GM18511 (cell line): Measurements from ENCODE around the gene IL18R1.
A peak's percentile ranks its signal among the peaks of the same experiment; 100 is the strongest.
"Not testable (repeated sequence)": the region's sequence is repeated elsewhere in the genome, so short reads cannot be mapped to it uniquely, and the experiment has no call there.

Experiments used
- ATAC-seq: cut with Tn5 transposase; IDR thresholded peaks from one replicate; pipeline ENCODE4 v1.9.1; 2021; ENCODE audit warnings: mild to moderate bottlenecking, moderate library complexity; ENCODE audit not compliant: unreplicated experiment

The IL18R1 gene, protein sequence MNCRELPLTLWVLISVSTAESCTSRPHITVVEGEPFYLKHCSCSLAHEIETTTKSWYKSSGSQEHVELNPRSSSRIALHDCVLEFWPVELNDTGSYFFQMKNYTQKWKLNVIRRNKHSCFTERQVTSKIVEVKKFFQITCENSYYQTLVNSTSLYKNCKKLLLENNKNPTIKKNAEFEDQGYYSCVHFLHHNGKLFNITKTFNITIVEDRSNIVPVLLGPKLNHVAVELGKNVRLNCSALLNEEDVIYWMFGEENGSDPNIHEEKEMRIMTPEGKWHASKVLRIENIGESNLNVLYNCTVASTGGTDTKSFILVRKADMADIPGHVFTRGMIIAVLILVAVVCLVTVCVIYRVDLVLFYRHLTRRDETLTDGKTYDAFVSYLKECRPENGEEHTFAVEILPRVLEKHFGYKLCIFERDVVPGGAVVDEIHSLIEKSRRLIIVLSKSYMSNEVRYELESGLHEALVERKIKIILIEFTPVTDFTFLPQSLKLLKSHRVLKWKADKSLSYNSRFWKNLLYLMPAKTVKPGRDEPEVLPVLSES

DNA sequence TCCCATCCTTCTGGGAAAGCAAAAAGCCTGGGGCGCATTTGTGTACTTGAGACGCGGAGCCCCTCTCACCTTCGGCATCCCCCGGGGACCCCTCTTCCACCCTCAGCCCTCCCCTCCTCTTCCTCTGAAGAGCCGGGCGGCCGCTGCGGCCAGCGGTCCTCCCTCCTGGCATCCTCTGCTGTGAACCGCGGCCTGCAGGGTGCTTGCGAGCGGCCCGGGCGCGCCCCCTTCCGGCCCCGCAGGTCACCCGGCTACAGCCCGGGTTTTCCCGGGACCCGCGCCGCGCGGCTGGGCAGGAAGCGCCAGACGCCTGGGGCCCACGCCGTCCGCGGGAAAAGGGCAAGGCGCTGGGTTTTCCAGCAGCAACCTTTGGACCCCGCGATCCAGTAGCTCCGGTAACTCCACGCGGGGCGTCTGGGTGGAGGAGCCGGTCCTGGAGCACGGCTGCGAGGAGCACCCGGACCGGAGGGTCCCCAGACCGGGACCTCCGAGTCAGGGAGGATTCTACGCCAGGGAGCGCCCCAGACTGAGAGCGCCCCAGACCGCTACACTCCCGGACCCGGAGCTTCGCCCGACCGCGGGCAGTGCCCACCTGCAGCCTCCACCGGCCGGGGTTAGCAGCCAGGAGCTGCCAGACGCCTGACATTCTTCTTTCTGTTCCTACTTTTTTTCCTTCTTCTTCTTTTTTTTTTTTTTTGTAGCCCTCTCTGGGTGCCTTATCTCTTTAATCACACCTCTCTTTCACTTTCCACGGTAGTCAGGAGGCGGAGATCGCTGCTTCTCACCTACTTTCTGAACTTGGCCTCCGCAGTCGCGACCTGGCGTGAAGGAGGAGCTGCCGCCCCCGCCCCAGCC lies at the start of gene IL18R1:
IL18R1 (plus strand) TSS at position 271 of the 855 bp plus-strand sequence. CDS start 6,865 bp downstream, outside the sequence.
- peak; percentile 95 for ATAC-seq

DNA sequence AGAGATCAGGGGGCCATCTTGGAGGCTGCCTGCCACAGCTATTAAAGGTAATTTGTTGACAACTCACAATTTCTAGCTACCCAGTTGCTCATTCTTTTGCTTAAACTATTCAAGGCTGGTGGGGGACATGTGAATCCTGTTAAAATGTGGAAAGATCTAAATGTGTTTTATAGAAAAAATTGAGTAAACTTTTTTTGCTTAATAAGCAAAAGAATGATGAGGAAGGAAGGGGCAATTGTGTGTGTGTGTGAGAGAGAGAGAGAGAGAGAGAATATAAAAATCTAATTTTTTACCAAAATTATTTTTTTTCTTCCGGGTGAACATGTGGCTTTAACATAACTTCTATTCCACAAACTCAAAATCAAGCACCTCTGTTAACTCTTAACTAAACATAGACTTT lies 49.5 kb upstream of the IL18R1 start:
- ATAC-seq = no peak

DNA sequence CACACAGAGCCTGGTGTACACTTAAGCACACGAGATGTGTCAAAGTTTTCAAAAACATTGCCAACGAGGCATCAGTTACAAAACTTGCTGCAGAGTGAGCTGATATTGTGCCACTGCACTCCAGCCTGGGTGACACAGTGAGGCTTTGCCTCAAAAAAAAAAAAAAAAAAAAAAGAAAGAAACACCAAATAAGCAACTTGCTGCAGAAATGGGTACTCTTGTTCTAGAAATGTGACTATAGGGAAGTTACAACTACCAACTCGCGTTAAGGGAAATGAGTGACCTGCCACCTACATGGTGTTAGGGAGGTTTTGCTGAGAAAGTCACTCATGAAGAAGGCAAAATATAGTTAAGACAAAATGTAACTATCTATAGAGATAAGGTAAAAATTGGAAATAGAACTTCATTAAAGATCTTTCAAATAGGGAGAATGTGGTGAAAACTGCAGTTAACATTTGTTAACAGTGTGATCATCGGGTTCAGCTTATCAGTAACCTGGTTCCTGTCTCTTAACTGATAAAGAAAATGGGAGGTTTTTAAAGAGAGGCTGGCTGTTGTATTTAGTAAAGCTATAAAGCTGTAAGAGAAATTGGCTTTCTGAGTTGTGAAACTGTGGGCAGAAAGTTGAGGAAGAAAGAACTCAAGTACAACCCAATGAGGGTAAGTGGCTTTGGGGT lies 44.5 kb upstream of the IL18R1 start, which contains the start of gene IL1RL1:
IL1RL1 (plus strand) TSS at position 600 of the 677 bp plus-strand sequence. CDS start 26,702 bp downstream, outside the sequence.
- ATAC-seq = no peak

DNA sequence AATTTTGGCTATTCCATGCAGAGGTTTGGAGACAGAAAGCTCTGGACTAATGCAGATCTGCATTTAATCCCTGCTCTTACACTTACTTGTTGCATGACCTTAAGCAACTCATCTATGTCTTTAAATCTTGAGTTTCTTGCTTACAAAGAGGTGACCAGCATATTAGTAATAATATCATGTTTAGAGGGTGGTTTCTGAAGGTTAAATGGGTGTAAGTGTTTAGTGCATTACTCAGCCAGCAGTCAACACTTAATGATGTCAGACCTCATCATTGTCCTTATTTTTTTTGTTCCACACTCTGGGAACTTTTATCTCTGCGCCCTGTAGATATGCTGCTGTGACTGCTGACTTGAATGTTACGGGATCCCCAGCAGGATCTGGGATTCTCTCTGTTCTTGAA lies 42.6 kb upstream of the IL18R1 start:
- no peak for ATAC-seq

DNA sequence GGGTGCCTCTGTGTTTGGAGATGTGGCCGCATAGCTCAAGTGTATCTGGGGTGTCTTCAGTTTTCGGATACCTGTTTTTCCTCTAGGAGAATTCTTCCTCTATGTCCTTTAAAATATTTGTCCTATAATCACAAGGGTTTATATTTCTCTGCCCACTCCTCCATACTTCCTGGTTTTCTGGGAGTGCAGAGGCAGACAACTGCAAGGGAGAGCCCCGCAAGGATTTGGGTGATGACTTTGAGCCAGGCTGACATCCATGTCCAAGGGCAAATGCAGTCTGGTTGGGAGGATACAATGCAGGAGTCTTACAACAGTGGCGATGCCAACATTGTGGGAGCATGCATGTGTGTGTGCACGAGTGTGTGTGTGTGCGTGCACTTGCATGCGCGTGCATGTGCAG lies 42.1 kb upstream of the IL18R1 start:
- no peak for ATAC-seq

DNA sequence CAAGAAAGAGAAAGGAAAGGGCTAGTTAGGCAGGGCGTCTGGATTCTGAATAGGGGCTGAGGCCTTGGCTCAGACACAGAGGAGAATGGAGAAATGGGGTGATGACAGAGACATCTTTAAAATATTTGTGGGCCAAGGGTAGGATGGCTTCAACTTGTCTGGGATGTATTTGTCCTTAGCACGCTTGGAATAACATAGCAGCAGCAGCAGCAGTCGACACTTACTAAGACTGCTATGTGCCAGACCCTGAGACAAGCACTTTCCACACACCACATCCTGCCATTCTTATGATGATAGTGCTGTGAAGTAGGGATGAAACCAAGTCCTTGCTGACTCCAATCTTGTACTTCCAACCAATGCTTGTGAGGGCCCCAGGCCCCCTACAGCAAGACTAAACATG lies 41.6 kb upstream of the IL18R1 start:
- ATAC-seq = no peak

DNA sequence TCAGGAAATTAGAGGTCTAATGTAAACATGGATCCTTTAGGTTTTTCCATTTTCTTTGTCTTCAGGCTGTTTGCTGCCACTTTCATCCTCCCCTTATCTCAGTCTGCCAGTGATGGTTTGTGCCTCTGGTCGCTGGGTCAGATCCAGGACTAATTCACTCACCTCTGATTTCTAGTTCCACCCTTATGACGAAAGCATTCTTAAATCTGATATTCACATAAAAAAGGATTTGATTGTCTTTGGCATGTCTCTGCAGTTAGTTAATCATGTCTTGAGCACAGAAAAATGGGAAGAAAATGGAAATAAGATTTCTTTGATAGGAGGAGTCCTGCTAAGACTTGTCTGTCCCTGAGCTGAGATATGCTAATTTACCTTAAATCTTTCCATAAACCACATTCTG lies 39.7 kb upstream of the IL18R1 start:
- no peak for ATAC-seq

DNA sequence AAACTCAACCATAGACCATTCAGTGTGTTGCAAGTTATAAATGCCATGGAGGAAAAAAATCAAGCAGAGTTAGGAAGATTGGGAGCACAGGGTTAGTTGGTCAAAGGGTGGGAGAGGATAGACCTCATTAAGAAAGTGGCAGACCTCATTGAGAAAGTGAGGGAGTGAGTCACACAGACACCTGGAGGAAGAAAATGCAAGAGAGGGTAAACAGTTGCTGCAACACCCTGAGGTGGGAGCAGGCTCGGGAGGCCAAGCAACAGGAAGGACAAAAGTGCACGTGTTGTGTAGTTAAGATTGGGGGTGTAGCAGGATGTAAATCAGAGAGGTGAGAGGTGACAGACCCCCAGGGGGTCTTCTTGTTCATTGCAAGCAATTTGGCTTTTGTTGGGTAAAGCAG lies 37.9 kb upstream of the IL18R1 start:
- ATAC-seq = no peak

DNA sequence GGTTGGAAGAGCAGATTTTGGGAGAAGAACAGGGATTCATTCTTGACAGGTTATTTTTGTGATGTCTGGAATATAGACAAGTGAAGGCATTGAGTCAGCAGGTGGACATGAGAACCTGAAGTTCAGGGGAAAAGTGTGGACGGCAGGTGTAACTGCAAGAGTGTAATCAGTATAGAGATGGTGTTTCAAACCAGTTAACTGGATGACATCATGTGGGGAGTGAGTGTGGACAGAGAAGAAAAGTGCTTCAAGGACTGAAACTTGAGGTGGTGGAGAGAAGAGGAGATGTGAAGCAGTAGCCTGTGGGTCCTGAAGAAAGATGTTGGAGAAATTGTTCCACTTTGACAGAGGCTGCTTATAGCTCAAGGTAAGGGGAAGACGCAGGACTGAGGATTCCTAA lies 37.2 kb upstream of the IL18R1 start:
- no peak for ATAC-seq

DNA sequence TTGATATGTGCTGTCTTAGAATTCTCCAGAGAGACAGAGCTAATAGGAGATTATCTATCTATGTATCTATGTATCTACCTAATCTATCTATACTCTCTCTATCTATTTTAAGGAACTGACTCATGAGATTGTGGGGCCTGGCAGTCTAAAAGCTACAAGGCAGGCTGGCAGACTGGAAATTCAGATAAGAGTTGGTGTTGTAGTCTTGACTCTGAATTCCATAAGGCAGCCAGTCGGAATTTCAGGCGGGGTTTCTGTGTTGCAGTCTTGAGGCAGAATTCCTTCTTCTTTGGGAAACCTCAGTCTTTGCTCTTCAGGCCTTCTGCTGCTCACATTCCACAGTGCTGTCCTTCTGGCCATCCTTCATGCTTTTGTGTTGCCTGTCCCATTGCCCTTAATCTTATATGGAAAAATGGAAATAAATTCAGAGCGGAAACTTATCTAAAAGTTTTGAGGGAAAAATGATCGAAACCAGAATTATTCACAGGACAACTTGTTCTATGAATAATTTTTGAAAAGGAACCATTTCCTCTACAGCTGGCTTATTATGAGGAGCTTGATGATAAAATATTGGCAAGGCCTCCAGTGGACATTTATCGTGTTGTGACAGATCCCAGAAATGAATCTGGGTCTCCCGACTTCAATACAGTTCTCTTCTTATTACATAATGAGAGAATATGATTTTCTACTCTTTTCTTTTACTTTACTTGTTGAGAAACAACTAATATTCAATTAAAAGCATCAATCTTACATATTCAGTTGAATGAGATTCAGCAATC lies 33.5 kb upstream of the IL18R1 start:
- ATAC-seq = no peak

DNA sequence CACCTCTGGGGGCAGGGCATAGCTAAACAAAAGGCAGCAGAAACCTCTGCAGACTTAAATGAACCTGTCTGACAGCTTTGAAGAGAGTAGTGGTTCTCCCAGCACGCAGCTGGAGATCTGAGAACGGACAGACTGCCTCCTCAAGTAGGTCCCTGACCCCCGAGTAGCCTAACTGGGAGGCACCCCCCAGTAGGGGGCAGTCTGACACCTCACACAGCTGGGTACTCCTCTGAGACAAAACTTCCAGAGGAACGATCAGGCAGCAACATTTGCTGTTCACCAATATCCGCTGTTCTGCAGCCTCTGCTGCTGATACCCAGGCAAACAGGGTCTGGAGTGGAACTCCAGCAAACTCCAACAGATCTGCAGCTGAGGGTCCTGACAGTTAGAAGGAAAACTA lies 30.7 kb upstream of the IL18R1 start:
- ATAC-seq = not testable (repeated sequence)

DNA sequence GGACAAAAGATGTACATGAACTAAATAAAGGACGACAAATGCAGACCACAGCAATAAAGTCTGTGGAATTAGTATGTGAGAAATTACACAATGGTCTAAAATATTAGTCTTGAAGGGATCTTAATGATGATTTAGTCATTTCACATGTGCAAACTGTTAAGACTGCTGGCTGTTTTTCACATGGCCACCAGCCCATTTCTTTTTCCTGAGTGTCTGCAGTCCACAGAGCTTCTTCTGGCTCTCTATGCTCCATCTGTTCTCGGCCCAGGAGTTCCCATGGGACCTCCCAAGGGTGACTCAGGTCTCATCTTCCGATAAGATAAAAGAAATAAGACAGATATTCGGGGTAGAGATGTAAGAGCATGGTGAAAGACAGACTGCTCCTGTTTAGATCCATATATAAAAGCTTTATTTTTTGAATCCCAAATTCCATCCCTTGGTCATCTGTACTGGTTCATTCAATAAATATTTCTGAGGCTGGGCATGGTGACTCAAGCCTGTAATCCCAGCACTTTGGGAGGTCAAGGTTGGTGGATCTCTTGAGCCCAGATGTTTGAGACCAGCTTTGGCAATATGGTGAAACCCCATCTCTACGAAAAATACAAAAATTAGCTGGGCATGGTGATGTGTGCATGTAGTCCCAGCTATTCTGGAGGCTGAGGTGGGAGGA lies 24.1 kb upstream of the IL18R1 start:
- no peak for ATAC-seq

DNA sequence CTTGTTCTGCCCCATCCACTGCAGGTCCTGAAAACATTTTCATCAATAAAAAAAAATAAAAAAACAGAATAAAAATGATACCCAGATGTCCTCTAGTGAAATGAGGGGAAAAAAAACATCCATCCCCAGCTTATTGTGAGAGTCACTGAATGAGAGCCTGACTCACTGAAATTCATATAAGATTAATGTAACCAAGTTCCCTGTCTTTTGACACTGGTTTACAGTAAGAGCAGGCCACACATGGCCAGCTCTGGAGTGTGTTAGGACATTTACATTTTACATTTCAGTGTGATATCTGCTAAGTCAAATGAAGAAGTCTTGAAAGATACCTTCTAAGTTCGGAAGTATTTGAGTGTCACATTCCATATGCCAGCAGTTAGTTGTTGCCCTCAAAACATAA lies 21.1 kb upstream of the IL18R1 start:
- no peak for ATAC-seq

DNA sequence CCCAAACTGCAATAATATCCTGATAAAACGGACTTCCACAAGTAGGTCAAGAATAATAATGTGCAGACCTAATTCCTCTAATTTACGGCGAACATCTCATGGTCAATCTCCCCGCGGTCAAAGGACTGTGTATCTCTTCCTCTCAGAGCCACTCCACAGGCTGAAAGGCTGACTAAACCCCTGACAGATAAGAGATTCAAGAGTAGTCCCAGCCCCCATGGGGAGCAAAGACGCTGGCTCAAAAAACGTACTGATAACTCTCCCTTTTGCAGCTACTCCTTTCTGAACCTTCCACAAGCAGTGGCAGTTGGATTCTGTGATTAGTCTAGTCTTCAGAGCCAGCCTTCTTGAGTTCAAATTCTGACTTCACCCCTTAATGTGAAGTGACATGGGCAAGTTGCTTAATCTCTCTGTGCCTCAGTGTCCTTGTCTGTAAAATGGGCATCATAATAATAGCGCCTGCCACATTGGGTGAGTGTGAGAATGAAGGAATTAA lies 19.7 kb upstream of the IL18R1 start:
- no peak for ATAC-seq

DNA sequence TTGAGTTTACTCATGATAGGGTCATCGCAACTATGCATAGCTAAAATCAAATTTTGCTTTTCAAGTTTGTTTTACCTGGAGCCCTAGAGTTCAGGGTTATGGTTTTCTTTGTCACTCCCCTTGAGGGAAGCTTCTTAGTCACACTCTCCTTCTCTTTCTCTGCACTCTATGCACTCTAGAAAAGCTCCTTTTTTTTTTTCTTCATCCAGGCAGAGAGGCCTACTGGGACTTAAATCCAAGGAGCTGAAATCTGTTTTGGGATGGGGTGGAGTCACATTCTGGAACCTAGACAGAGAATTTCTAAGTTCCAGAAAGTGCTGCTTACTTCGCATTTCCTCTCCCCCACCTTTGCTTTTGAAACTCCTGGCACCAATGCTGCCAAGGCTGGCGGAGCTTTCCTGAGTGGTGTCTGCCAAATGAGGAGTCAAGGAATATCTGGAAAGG lies 19.1 kb upstream of the IL18R1 start:
- no peak for ATAC-seq

DNA sequence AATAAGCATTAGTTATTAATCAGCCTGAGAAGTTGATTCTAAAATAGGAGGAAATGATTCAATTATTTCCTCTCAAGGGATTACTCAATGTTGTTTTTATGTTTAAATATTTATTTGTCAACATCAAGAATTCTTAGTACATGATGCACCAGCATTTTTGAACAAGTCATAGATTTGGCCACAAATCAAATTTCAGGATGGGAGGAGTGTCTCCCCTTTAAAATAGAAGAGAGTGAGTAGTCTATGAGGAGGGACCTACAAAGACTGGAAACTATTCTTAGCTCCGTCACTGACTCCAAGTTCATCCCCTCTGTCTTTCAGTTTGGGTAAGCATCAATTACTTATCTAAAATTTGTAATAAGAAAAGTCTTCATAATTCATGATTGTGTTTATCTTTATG lies 18.6 kb upstream of the IL18R1 start:
- no peak for ATAC-seq

DNA sequence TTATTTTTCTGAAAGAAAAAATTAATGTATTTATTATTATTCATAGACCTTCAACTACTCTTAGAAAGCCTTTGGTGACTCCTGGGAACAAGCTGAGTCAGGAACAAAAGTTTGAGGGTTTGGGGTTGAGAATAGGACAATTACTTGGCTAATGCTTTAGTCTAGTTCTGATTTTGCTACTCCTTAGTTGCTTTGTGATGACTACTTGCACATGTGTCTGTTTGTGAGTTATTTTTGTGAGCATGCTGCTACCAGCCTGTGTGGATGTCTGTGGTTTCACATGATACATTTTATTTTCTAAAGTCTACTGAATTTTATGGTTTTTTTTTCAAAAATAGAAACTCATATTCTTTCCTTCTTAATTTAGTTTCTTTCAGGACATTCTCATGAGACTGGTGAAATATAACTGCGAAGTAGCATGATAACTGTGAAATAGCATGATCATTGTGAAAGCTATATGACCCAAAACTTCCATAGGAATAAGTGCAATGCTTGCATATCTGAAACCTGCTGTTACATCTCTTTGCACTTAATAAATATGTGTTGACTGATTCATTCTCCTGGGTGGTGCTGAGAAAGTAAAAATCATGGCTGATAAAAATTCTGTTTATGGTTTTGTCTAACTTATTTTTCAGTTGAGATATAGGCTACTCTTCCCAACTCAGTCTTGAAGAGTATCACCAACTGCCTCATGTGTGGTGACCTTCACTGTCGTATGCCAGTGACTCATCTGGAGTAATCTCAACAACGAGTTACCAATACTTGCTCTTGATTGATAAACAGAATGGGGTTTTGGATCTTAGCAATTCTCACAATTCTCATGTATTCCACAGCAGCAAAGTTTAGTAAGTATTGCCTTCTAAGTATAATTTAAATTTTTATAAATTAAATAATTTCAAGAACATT lies 17.9 kb upstream of the IL18R1 start:
- no peak for ATAC-seq

DNA sequence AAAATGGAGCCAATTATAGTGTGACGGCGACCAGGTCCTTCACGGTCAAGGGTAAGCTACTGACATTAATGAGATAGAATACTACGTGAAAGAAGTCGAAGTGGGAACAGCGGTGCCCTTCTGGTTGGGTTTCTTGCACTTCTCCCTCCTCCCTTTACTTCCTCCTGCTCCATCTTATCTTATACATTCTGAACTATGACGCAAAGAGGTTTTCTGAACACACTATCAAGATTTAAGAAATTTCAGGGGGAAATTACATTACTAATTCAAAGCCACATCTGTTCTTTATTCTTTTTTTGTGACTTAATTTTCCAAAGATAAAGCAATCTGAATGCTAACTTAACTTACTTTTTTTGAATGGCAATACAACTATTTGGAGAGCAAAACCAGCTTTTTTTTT lies 14.8 kb upstream of the IL18R1 start:
- ATAC-seq = no peak

DNA sequence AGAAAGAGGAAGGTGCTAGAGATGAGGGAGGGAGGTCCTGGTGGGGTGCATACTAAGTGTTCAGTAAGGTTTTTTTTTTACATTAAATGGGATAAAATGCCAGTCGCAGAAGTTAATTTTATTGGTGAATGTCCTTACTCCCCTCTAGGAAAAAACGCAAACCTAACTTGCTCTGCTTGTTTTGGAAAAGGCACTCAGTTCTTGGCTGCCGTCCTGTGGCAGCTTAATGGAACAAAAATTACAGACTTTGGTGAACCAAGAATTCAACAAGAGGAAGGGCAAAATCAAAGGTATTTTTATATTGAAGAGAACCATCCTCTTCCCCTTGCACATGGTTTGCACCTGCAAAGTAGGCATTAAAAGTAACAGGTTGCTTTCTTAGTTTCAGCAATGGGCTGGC lies 12.7 kb upstream of the IL18R1 start:
- ATAC-seq = no peak
